GM19099 (cell line): ENCODE results near the gene KANSL1.

Experiments used
- POLR2A ChIP-seq: IDR thresholded peaks from 3 replicates; pipeline ENCODE4 v1.6.1; 2011; ENCODE audit warnings: low read depth; ENCODE audit not compliant: insufficient read length; ENCODE audit errors: extremely low read depth

The KANSL1 gene

DNA sequence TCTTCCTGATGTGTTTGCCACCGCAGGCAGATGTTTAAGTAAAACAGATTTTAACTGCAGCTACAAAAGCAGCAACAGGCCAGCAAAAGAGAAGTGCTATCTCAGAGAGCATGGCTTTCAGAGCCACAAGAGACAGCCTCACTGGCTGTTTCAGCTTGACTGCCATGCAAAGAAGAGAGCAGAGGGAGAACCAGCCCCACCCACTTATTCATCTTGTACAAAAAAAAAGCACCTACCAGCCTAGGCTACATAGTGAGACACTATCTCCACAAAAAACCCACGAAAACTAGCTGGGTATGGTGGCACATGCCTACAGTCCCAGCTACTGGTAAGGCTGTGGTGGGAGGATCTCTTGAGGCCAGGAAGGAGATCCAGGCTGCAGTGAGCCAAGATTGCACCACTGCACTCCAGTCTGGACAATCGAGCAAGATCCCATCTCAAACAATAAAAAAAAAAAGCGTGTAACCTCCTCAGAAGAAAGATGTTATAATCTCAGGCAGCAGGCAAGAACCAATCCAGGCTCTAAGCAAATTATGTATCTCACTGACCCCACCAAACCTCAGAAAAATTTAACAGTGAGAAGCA is 164.2 kb downstream of the KANSL1 start:
- TF ChIP-seq POLR2A = no peak

DNA sequence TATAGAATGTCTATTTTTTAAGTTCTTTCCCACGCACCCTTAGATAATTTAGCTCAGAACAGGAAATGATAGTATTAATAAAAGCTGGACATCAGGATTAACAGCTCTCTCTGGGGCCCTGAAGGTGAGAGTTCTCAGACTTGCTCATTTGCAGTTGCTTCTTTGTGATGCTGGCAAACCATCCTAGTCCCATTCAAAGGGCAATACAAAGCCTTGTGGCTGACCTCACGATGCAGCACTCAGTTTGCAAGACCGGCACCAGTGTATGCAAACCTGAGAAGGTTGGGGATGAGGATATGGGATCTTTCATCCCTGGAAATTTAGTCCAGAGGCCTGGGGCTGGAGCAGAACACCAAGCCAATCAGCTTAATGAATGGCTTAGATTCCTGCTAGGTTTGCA is 164.9 kb downstream of the KANSL1 start:
- TF ChIP-seq POLR2A = no peak

- no peak for TF ChIP-seq POLR2A
Observed at GRCh38 chr17:46027976-46028325, 165.3 kb downstream of the KANSL1 start.

DNA sequence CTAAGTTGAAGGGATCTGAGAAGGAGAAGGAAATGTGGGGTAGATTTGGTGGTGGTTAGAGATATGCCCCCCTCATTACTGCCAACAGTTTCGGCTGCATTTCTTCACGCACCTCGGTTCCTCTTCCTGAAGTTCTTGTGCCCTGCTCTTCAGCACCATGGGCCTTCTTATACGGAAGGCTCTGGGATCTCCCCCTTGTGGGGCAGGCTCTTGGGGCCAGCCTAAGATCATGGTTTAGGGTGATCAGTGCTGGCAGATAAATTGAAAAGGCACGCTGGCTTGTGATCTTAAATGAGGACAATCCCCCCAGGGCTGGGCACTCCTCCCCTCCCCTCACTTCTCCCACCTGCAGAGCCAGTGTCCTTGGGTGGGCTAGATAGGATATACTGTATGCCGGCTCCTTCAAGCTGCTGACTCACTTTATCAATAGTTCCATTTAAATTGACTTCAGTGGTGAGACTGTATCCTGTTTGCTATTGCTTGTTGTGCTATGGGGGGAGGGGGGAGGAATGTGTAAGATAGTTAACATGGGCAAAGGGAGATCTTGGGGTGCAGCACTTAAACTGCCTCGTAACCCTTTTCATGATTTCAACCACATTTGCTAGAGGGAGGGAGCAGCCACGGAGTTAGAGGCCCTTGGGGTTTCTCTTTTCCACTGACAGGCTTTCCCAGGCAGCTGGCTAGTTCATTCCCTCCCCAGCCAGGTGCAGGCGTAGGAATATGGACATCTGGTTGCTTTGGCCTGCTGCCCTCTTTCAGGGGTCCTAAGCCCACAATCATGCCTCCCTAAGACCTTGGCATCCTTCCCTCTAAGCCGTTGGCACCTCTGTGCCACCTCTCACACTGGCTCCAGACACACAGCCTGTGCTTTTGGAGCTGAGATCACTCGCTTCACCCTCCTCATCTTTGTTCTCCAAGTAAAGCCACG is 165.9 kb downstream of the KANSL1 start:
- no peak for TF ChIP-seq POLR2A

DNA sequence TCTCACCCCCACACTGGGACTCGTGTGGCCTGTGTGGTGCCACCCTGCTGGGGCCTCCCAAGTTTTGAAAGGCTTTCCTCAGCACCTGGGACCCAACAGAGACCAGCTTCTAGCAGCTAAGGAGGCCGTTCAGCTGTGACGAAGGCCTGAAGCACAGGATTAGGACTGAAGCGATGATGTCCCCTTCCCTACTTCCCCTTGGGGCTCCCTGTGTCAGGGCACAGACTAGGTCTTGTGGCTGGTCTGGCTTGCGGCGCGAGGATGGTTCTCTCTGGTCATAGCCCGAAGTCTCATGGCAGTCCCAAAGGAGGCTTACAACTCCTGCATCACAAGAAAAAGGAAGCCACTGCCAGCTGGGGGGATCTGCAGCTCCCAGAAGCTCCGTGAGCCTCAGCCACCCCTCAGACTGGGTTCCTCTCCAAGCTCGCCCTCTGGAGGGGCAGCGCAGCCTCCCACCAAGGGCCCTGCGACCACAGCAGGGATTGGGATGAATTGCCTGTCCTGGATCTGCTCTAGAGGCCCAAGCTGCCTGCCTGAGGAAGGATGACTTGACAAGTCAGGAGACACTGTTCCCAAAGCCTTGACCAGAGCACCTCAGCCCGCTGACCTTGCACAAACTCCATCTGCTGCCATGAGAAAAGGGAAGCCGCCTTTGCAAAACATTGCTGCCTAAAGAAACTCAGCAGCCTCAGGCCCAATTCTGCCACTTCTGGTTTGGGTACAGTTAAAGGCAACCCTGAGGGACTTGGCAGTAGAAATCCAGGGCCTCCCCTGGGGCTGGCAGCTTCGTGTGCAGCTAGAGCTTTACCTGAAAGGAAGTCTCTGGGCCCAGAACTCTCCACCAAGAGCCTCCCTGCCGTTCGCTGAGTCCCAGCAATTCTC is 166.8 kb downstream of the KANSL1 start:
- TF ChIP-seq POLR2A = no peak

- no peak for TF ChIP-seq POLR2A
Observed at GRCh38 chr17:46025510-46026165, 167.6 kb downstream of the KANSL1 start.

- no peak for TF ChIP-seq POLR2A
Observed at GRCh38 chr17:46025060-46025459, 168.2 kb downstream of the KANSL1 start.

DNA sequence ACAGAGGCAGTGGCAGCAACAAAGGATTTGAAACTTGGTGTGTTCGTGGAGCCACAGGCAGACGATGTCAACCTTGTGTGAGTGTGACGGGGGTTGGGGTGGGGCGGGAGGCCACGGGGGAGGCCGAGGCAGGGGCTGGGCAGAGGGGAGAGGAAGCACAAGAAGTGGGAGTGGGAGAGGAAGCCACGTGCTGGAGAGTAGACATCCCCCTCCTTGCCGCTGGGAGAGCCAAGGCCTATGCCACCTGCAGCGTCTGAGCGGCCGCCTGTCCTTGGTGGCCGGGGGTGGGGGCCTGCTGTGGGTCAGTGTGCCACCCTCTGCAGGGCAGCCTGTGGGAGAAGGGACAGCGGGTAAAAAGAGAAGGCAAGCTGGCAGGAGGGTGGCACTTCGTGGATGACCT is 168.6 kb downstream of the KANSL1 start:
- no peak for TF ChIP-seq POLR2A

DNA sequence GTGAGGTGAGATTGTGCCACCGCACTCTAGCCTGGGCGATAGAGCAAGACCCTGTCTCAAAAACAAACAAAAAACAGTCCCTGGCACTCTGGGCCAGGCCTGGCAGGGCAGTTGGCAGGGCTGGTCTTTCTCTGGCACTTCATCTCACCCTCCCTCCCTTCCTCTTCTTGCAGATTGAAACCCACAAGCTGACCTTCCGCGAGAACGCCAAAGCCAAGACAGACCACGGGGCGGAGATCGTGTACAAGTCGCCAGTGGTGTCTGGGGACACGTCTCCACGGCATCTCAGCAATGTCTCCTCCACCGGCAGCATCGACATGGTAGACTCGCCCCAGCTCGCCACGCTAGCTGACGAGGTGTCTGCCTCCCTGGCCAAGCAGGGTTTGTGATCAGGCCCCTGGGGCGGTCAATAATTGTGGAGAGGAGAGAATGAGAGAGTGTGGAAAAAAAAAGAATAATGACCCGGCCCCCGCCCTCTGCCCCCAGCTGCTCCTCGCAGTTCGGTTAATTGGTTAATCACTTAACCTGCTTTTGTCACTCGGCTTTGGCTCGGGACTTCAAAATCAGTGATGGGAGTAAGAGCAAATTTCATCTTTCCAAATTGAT is 169.3 kb downstream of the KANSL1 start:
- no peak for TF ChIP-seq POLR2A

GRCh38 chr17:46020998-46021397 is 172.2 kb downstream of the KANSL1 start:
- no peak for TF ChIP-seq POLR2A

DNA sequence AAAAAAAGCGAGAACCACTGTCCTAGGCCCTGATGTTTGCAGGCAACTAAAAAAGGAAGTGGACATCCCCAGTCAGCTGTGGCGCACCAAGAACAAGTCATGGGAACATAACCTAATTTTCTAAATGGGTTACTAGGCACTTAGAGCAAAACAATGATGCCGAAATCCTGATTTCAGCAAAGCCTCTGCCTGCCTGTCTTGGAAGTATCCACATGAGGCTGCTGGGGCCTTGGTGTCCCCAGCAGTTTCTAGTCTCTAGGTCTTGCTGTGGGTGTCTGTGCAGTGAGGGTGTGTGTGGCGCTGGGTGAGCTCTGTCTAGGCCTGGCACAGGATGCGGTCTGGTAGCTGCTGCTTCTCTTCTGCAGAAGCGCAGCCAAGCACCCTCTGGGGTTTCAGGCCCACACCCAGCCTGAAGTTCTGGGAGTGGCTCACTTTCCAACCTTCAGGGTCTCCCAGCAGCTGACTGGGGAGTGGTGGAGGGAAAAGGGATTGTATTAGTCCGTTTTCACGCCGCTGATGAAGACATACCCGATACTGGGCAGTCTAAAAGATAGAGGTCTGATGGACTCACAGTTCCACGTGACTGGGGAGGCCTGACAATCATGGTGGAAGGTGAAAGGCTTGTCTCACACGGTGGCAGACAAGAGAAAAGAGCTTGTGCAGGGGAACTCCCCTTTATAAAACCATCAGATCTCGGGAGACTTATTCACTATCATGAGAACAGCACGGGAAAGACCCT is 173.0 kb downstream of the KANSL1 start:
- no peak for TF ChIP-seq POLR2A

GRCh38 chr17:46013502-46014165 is 179.6 kb downstream of the KANSL1 start:
- no peak for TF ChIP-seq POLR2A

DNA sequence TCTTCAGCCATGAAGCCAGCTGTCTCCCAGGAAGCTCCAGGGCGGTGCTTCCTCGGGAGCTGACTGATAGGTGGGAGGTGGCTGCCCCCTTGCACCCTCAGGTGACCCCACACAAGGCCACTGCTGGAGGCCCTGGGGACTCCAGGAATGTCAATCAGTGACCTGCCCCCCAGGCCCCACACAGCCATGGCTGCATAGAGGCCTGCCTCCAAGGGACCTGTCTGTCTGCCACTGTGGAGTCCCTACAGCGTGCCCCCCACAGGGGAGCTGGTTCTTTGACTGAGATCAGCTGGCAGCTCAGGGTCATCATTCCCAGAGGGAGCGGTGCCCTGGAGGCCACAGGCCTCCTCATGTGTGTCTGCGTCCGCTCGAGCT is 180.1 kb downstream of the KANSL1 start:
- TF ChIP-seq POLR2A = no peak
